GM18507 (cell line): ENCODE data around the gene COL15A1.

Experiments used
- DNase-seq: peaks from one replicate; pipeline ENCODE4 v3.0.0; 2011; ENCODE audit warnings: low read depth; ENCODE audit not compliant: insufficient read length; ENCODE audit errors: extremely low spot score
- FAIRE-seq: peaks from 2 replicates; lab custom pipeline; 2011; peaks lifted over from hg19 to GRCh38; lab: Jason Lieb, UNC

Gene COL15A1

GRCh38 chr9:99063522-99063921 lies 119.8 kb downstream of the COL15A1 start:
- DNase-seq (no peak), FAIRE-seq (no peak)

GRCh38 chr9:99066571-99066970 lies 122.9 kb downstream of the COL15A1 start:
- no peak for DNase-seq
- FAIRE-seq, result no peak

- DNase-seq (no peak), FAIRE-seq (no peak)
These were observed 125.4 kb downstream of the COL15A1 start for GRCh38 chr9:99069075-99069474.

- DNase-seq (no peak), FAIRE-seq (no peak)
These were observed 125.8 kb downstream of the COL15A1 start for GRCh38 chr9:99069546-99069945.

GRCh38 chr9:99070681-99071080 lies 127.0 kb downstream of the COL15A1 start:
- DNase-seq (no peak), FAIRE-seq (no peak)

GRCh38 chr9:99071313-99072039 lies 127.8 kb downstream of the COL15A1 start:
- DNase-seq (no peak), FAIRE-seq (no peak)

- DNase-seq (no peak), FAIRE-seq (no peak)
These were observed 128.3 kb downstream of the COL15A1 start for GRCh38 chr9:99072040-99072394.

- DNase-seq (no peak), FAIRE-seq (no peak)
These were observed 129.6 kb downstream of the COL15A1 start for GRCh38 chr9:99073347-99073746.

- DNase-seq (no peak), FAIRE-seq (no peak)
These were observed 130.5 kb downstream of the COL15A1 start for GRCh38 chr9:99073985-99074901.

- FAIRE-seq (no peak), DNase-seq (no peak)
These were observed 131.2 kb downstream of the COL15A1 start for GRCh38 chr9:99074902-99075245.

GRCh38 chr9:99075246-99075912 lies 131.7 kb downstream of the COL15A1 start:
- DNase-seq (no peak), FAIRE-seq (no peak)

GRCh38 chr9:99076030-99076429 lies 132.3 kb downstream of the COL15A1 start:
- FAIRE-seq (no peak), DNase-seq (no peak)

GRCh38 chr9:99076483-99077171 lies 132.9 kb downstream of the COL15A1 start:
- no peak for FAIRE-seq
- DNase-seq, result no peak

- no peak for FAIRE-seq
These were observed 135.0 kb downstream of the COL15A1 start for GRCh38 chr9:99078717-99079116.

GRCh38 chr9:99079542-99079941 lies 135.8 kb downstream of the COL15A1 start:
- FAIRE-seq (no peak), DNase-seq (no peak)

More at GRCh38 chr9:99078717-99079116, 135.0 kb downstream of the COL15A1 start:
- no peak for DNase-seq

GRCh38 chr9:99083051-99083450 lies 139.3 kb downstream of the COL15A1 start:
- FAIRE-seq (no peak), DNase-seq (no peak)

GRCh38 chr9:99085949-99086948 lies 142.5 kb downstream of the COL15A1 start:
- DNase-seq, result no peak
- no peak for FAIRE-seq

GRCh38 chr9:99087462-99087861 lies 143.8 kb downstream of the COL15A1 start:
- FAIRE-seq, result no peak
- DNase-seq, result no peak
